Small intestine (tissue), 7 donors: ENCODE data around the gene ZC3H6. TPM values are rescaled to one million over a fixed set of nuclear protein-coding genes. Genes with fewer than 3 reads are reported as not detected.
A peak's percentile ranks its signal among the peaks of the same experiment; 100 is the strongest.

Experiments used
- DNase-seq, 2 donors: peaks; one replicate each; pipeline versions ENCODE4 v3.0.0 to v3.0.0-alpha.2; 2013
- FAIRE-seq: peaks from 2 replicates; lab custom pipeline; 2012; peaks lifted over from hg19 to GRCh38; lab: Jason Lieb, UNC
- H3K27ac ChIP-seq, 3 donors: one replicate each; pipeline ENCODE4 v1.5.1; 2013; ENCODE audit warnings: low read length in 2 of 3, mild to moderate bottlenecking in 2 of 3, control low read depth in 1 of 3, inconsistent platforms in 1 of 3, low read depth in 1 of 3, moderate library complexity in 1 of 3
- H3K27me3 ChIP-seq, 3 donors: one replicate each; pipeline ENCODE4 v1.6.1; 2013; ENCODE audit warnings: low read length in 3 of 3, inconsistent platforms in 1 of 3; ENCODE audit not compliant: control insufficient read depth in 3 of 3, insufficient read depth in 3 of 3
- H3K36me3 ChIP-seq, 3 donors: one replicate each; pipeline ENCODE4 v1.6.1; 2013; ENCODE audit warnings: low read length in 3 of 3, inconsistent platforms in 1 of 3, low read depth in 1 of 3, mild to moderate bottlenecking in 1 of 3, moderate library complexity in 1 of 3; ENCODE audit not compliant: control insufficient read depth in 3 of 3, insufficient read depth in 2 of 3
- H3K4me1 ChIP-seq, 3 donors: one replicate each; pipeline ENCODE4 v1.6.1; 2013; ENCODE audit warnings: low read length in 2 of 3, inconsistent platforms in 1 of 3, low read depth in 1 of 3, mild to moderate bottlenecking in 1 of 3, moderate library complexity in 1 of 3; ENCODE audit not compliant: control insufficient read depth in 3 of 3, insufficient read depth in 2 of 3
- H3K4me3 ChIP-seq, 3 donors: one replicate each; pipeline ENCODE4 v1.5.1; 2013; ENCODE audit warnings: low read length in 3 of 3, control low read depth in 1 of 3, inconsistent platforms in 1 of 3, low read depth in 1 of 3, mild to moderate bottlenecking in 1 of 3, moderate library complexity in 1 of 3
- H3K9me3 ChIP-seq, 2 donors: one replicate each; pipeline ENCODE4 v1.6.1; 2013; ENCODE audit warnings: low read depth in 1 of 2, low read length in 1 of 2; ENCODE audit not compliant: control insufficient read depth in 2 of 2, insufficient read depth in 1 of 2
- WGBS, 3 donors: extraction: QIAGEN DNeasy Blood & Tissue Kit; methylation state at CpG; one replicate each; pipeline ENCODE4 v1.1.7; 2013; 5-methylcytosine and 5-hydroxymethylcytosine counted together
- polyA plus RNA-seq, 4 donors: library from polyadenylated mRNA; stranded (reverse) in 3 of 4; unstranded in 1 of 4; fragments of 200-250 nt in 3 of 4; fragments of 120-200 nt in 1 of 4; gene quantifications; one replicate each; pipeline versions ENCODE4 v1.2.1 to v1.2.3, GENCODE V29; 2013
- donor health status: healthy with polysubstance abuse.
- donor health status: control.
- donor health status: control.
- donor health status: Bipolar disorder and iron deficiency.
- donor health status: healthy.

The ZC3H6 gene
- polyA plus RNA-seq, 4 donors, result 1.6 to 6.3 (median 2.3) TPM

GRCh38 chr2:112290088-112290487, 14.7 kb downstream of the ZC3H6 start:
- no peaks in the 10 kb centered on the region for H3K27me3 ChIP-seq
- WGBS, 3 donors, result 74 to 86% (median 78%) methylated on average over 3 of the region's 3 CpGs
- no peak overlapping the region for H3K4me3 ChIP-seq
- DNase-seq, result no peak
- H3K9me3 ChIP-seq, result no peaks in the 10 kb centered on the region
- H3K4me1 ChIP-seq, result no peaks in the 10 kb centered on the region
- no peak overlapping the region for H3K27ac ChIP-seq
- FAIRE-seq, result no peak
- peaks cover 0 to 5% (median 0%) of the 10 kb centered on the region in 3 donors for H3K36me3 ChIP-seq

- WGBS, 3 donors, result 37 to 43% (median 40%) methylated on average over 1 of the region's 1 CpG
- no peak for FAIRE-seq
- Histone ChIP-seq H3K4me3 (no peak overlapping the region), H3K36me3 (peaks cover 0 to 5% (median 0%) of the 10 kb centered on the region in 3 donors), H3K9me3 (no peaks in the 10 kb centered on the region), H3K27ac (no peak overlapping the region), H3K27me3 (no peaks in the 10 kb centered on the region), H3K4me1 (no peaks in the 10 kb centered on the region)
- DNase-seq, result peak in 1 of 2 donors; percentile 77
Observed at GRCh38 chr2:112290648-112291047, 15.3 kb downstream of the ZC3H6 start.

GRCh38 chr2:112293636-112294401, 18.4 kb downstream of the ZC3H6 start:
- WGBS, 3 donors, result 91 to 92% (median 91%) methylated on average over 8 of the region's 8 CpGs
- H3K4me3 ChIP-seq, result no peak overlapping the region
- no peaks in the 10 kb centered on the region for H3K9me3 ChIP-seq
- no peaks in the 10 kb centered on the region for H3K27me3 ChIP-seq
- DNase-seq, result no peak
- no peak for FAIRE-seq
- H3K27ac ChIP-seq, result no peak overlapping the region
- H3K36me3 ChIP-seq, result peaks cover 0 to 2% (median 0%) of the 10 kb centered on the region in 3 donors
- peaks cover 0 to 3% (median 0%) of the 10 kb centered on the region in 3 donors for H3K4me1 ChIP-seq

- DNase-seq (no peak), FAIRE-seq (no peak)
- 78 to 90% (median 89%) methylated on average over 5 of the region's 5 CpGs for WGBS, 3 donors
- H3K36me3 ChIP-seq, result peaks cover 0 to 3% (median 0%) of the 10 kb centered on the region in 3 donors
- H3K4me1 ChIP-seq, result peaks cover 0 to 3% (median 0%) of the 10 kb centered on the region in 3 donors
- no peaks in the 10 kb centered on the region for H3K9me3 ChIP-seq
- no peak overlapping the region for H3K27ac ChIP-seq
- H3K27me3 ChIP-seq, result no peaks in the 10 kb centered on the region
- H3K4me3 ChIP-seq, result no peak overlapping the region
Observed at GRCh38 chr2:112295407-112296078, 20.1 kb downstream of the ZC3H6 start.

GRCh38 chr2:112296407-112296806, 21.0 kb downstream of the ZC3H6 start:
- Histone ChIP-seq H3K36me3 (peaks cover 0 to 3% (median 0%) of the 10 kb centered on the region in 3 donors), H3K4me1 (peaks cover 0 to 3% (median 0%) of the 10 kb centered on the region in 3 donors), H3K4me3 (no peak overlapping the region), H3K27me3 (no peaks in the 10 kb centered on the region), H3K27ac (no peak overlapping the region), H3K9me3 (no peaks in the 10 kb centered on the region)
- DNase-seq (no peak), FAIRE-seq (no peak)
- WGBS, 3 donors, result 76 to 81% (median 79%) methylated on average over 2 of the region's 2 CpGs

GRCh38 chr2:112301171-112301584, 25.8 kb downstream of the ZC3H6 start:
- Histone ChIP-seq H3K9me3 (no peaks in the 10 kb centered on the region), H3K27me3 (no peaks in the 10 kb centered on the region), H3K27ac (no peak overlapping the region), H3K4me3 (no peak overlapping the region), H3K4me1 (peaks cover 0 to 3% (median 0%) of the 10 kb centered on the region in 3 donors), H3K36me3 (peaks cover 0 to 3% (median 1%) of the 10 kb centered on the region in 3 donors)
- DNase-seq, result peak in 1 of 2 donors; percentile 31
- FAIRE-seq, result no peak

GRCh38 chr2:112301973-112302372, 26.6 kb downstream of the ZC3H6 start:
- no peaks in the 10 kb centered on the region for H3K9me3 ChIP-seq
- no peaks in the 10 kb centered on the region for H3K4me1 ChIP-seq
- DNase-seq (no peak), FAIRE-seq (no peak)
- H3K4me3 ChIP-seq, result no peak overlapping the region
- H3K27me3 ChIP-seq, result no peaks in the 10 kb centered on the region
- H3K36me3 ChIP-seq, result peaks cover 2 to 4% (median 3%) of the 10 kb centered on the region in 3 donors
- H3K27ac ChIP-seq, result no peak overlapping the region

- 78 to 85% (median 80%) methylated on average over 2 of the region's 2 CpGs for WGBS, 3 donors
Observed at GRCh38 chr2:112304298-112304941, 29.0 kb downstream of the ZC3H6 start.

More at GRCh38 chr2:112304298-112304941, 29.0 kb downstream of the ZC3H6 start:
- H3K4me3 ChIP-seq, result no peak overlapping the region
- no peak for DNase-seq
- no peaks in the 10 kb centered on the region for H3K4me1 ChIP-seq
- no peak for FAIRE-seq
- peak overlapping the region in 1 of 3 donors; percentile 36 for H3K27ac ChIP-seq
- H3K36me3 ChIP-seq, result peaks cover 2 to 4% (median 3%) of the 10 kb centered on the region in 3 donors
- no peaks in the 10 kb centered on the region for H3K27me3 ChIP-seq
- no peaks in the 10 kb centered on the region for H3K9me3 ChIP-seq
